ENCODE results near the gene TMEM14C. TPM values are rescaled to one million over a fixed set of nuclear protein-coding genes. Genes with fewer than 3 reads are reported as not detected.

TMEM14C gene
- polyA plus RNA-seq, 1 donor from 2014 or later, result 124 TPM

DNA sequence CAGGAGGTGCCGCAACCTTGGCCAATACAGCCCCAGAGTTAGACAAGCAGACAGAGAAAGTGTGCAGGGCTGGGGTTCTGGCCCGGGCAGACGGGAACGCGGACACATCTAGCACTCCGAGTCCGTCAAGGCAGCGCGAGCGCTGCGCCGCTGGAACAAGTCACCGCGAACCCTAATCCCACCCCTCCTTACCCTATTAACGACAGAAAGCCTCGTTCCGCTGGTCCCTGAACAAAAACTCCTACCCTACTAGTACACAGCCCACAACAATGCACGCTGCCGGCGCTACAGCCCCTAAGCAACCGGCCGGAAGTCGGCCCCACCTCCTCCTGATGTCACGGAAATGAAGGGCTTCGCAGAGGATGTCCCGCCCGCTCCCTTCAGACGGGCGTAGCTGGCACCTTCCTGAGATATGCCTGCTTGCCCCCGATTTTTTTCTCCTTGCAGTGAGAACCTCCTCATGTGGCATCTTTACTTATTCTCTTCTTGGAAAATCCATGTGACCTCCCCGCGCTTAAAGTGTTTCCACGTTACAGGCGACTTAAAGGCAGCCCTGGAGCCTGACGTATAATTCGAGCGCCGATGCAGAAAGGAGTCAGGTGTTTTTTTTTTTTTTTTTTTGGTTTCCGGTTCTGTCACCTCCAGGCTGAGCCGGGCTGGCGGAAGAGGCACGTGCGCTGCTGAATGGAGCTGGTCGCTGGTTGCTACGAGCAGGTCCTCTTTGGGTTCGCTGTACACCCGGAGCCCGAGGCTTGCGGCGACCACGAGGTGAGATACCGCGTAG is 28.4 kb upstream of the TMEM14C start, which contains the start of the genes C6orf52 and PAK1IP1:
TSS of gene C6orf52 (minus strand) at position 315 of the 784 bp plus-strand sequence. CDS start 7,066 bp downstream, outside the sequence.
TSS of gene PAK1IP1 (plus strand) at position 671 of the 784 bp plus-strand sequence. CDS start at position 685, 14 bp downstream.
- Histone ChIP-seq H3K36me3 (ENCODE audit: insufficient read depth, low read length) (no peaks in the 10 kb centered on the region), H3K9me3 (ENCODE audit: low read length) (no peaks in the 10 kb centered on the region), H3K4me3 (ENCODE audit: low read length) (peak within 1 kb of the TSS; percentile 92), H3K9me2 (ENCODE audit: insufficient read depth, low read length) (no peaks in the 10 kb centered on the region), H4K20me1 (ENCODE audit: insufficient read depth) (no peaks in the 10 kb centered on the region), H3K79me2 (replicated peaks; ENCODE audit: insufficient read depth, low read length) (peaks cover 30% of the 10 kb centered on the region), H3K27me3 (ENCODE audit: insufficient read depth, low read depth, low read length) (no peaks in the 10 kb centered on the region), H3K9ac (ENCODE audit: low read length) (peak within 1 kb of the TSS; percentile 80), H3K4me2 (ENCODE audit: low read length) (peak within 1 kb of the TSS; percentile 85), H2AFZ (ENCODE audit: low read depth, low read length) (peak within 1 kb of the TSS; percentile 70), H3K27ac (ENCODE audit: low read length) (peak within 1 kb of the TSS; percentile 92), H3F3A (ENCODE audit: insufficient read depth, low read length, poor library complexity, severe bottlenecking) (no peaks in the 10 kb centered on the region)
- no peak for TF ChIP-seq EZH2 (IDR thresholded peaks at IDR 0.05; ENCODE audit: borderline replicate concordance, insufficient read depth, low read length, poor library complexity, severe bottlenecking)
- TF ChIP-seq EP300 (conservative IDR thresholded peaks at IDR 0.05; ENCODE audit: poor library complexity, severe bottlenecking), result peak; percentile 86
- TF ChIP-seq RAD21 (conservative IDR thresholded peaks at IDR 0.05), result peak; percentile 47
- TF ChIP-seq SMC3 (conservative IDR thresholded peaks at IDR 0.05; ENCODE audit: poor library complexity), result peak; percentile 51
- TF ChIP-seq, protein P1, sequence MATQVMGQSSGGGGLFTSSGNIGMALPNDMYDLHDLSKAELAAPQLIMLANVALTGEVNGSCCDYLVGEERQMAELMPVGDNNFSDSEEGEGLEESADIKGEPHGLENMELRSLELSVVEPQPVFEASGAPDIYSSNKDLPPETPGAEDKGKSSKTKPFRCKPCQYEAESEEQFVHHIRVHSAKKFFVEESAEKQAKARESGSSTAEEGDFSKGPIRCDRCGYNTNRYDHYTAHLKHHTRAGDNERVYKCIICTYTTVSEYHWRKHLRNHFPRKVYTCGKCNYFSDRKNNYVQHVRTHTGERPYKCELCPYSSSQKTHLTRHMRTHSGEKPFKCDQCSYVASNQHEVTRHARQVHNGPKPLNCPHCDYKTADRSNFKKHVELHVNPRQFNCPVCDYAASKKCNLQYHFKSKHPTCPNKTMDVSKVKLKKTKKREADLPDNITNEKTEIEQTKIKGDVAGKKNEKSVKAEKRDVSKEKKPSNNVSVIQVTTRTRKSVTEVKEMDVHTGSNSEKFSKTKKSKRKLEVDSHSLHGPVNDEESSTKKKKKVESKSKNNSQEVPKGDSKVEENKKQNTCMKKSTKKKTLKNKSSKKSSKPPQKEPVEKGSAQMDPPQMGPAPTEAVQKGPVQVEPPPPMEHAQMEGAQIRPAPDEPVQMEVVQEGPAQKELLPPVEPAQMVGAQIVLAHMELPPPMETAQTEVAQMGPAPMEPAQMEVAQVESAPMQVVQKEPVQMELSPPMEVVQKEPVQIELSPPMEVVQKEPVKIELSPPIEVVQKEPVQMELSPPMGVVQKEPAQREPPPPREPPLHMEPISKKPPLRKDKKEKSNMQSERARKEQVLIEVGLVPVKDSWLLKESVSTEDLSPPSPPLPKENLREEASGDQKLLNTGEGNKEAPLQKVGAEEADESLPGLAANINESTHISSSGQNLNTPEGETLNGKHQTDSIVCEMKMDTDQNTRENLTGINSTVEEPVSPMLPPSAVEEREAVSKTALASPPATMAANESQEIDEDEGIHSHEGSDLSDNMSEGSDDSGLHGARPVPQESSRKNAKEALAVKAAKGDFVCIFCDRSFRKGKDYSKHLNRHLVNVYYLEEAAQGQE (IDR thresholded peaks at IDR 0.05; ENCODE audit: borderline replicate concordance), result peak; percentile 15
- TF ChIP-seq MXI1 (conservative IDR thresholded peaks at IDR 0.05; ENCODE audit: poor library complexity, severe bottlenecking), result peak; percentile 100
- TF ChIP-seq, protein P2, sequence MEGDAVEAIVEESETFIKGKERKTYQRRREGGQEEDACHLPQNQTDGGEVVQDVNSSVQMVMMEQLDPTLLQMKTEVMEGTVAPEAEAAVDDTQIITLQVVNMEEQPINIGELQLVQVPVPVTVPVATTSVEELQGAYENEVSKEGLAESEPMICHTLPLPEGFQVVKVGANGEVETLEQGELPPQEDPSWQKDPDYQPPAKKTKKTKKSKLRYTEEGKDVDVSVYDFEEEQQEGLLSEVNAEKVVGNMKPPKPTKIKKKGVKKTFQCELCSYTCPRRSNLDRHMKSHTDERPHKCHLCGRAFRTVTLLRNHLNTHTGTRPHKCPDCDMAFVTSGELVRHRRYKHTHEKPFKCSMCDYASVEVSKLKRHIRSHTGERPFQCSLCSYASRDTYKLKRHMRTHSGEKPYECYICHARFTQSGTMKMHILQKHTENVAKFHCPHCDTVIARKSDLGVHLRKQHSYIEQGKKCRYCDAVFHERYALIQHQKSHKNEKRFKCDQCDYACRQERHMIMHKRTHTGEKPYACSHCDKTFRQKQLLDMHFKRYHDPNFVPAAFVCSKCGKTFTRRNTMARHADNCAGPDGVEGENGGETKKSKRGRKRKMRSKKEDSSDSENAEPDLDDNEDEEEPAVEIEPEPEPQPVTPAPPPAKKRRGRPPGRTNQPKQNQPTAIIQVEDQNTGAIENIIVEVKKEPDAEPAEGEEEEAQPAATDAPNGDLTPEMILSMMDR (IDR thresholded peaks at IDR 0.05; ENCODE audit: poor library complexity, severe bottlenecking), result no peak
- peak; percentile 90 for TF ChIP-seq POLR2AphosphoS5 (IDR thresholded peaks at IDR 0.05)
- peak; percentile 62 for TF ChIP-seq TAF1 (IDR thresholded peaks at IDR 0.05; ENCODE audit: low read depth)

DNA sequence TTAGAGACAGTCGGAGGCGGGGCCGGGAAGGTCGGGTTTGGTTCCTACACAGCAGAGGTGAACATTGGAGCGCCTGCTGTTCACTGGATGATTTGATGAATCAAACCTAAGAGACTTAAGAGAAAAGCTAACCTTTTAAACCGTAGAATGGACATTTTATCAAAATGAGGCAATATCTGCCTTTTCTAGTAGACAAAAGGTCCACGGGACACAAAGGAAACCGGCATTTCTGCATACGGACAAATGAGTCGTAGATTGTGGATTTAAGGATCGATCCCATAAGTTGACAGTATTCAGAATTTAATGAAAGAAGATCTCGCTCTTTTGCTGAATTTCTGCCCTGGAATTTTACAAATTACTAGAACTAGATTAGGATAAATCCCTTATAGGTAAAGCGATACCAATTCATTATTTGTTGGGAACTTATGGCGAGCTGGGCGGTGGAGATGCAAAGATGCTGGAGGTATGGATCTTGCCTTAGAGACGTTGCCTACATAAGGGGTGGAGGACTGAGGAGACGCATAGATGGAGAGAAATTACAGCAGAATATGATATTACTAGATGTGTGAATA is 27.7 kb upstream of the TMEM14C start:
- no peaks in the 10 kb centered on the region for H3K36me3 ChIP-seq (ENCODE audit: insufficient read depth, low read length)
- no peaks in the 10 kb centered on the region for H4K20me1 ChIP-seq (ENCODE audit: insufficient read depth)
- H3K4me2 ChIP-seq (ENCODE audit: low read length), result peak overlapping the region; percentile 85
- H3K9me2 ChIP-seq (ENCODE audit: insufficient read depth, low read length), result no peaks in the 10 kb centered on the region
- peak overlapping the region; percentile 92 for H3K27ac ChIP-seq (ENCODE audit: low read length)
- TF ChIP-seq EZH2 (IDR thresholded peaks at IDR 0.05; ENCODE audit: borderline replicate concordance, insufficient read depth, low read length, poor library complexity, severe bottlenecking) (no peak), RAD21 (conservative IDR thresholded peaks at IDR 0.05) (no peak), MXI1 (conservative IDR thresholded peaks at IDR 0.05; ENCODE audit: poor library complexity, severe bottlenecking) (no peak), TAF1 (IDR thresholded peaks at IDR 0.05; ENCODE audit: low read depth) (no peak), POLR2AphosphoS5 (IDR thresholded peaks at IDR 0.05) (peak; percentile 34), EP300 (conservative IDR thresholded peaks at IDR 0.05; ENCODE audit: poor library complexity, severe bottlenecking) (no peak), SMC3 (conservative IDR thresholded peaks at IDR 0.05; ENCODE audit: poor library complexity) (no peak)
- TF ChIP-seq, protein P2 (IDR thresholded peaks at IDR 0.05; ENCODE audit: poor library complexity, severe bottlenecking), result no peak
- TF ChIP-seq, protein P1 (IDR thresholded peaks at IDR 0.05; ENCODE audit: borderline replicate concordance), result peak; percentile 38
- peak overlapping the region; percentile 80 for H3K9ac ChIP-seq (ENCODE audit: low read length)
- H2AFZ ChIP-seq (ENCODE audit: low read depth, low read length), result peak overlapping the region; percentile 70
- no peaks in the 10 kb centered on the region for H3K9me3 ChIP-seq (ENCODE audit: low read length)
- peak overlapping the region; percentile 92 for H3K4me3 ChIP-seq (ENCODE audit: low read length)
- H3K79me2 ChIP-seq (replicated peaks; ENCODE audit: insufficient read depth, low read length), result peaks cover 30% of the 10 kb centered on the region
- H3F3A ChIP-seq (ENCODE audit: insufficient read depth, low read length, poor library complexity, severe bottlenecking), result no peaks in the 10 kb centered on the region
- no peaks in the 10 kb centered on the region for H3K27me3 ChIP-seq (ENCODE audit: insufficient read depth, low read depth, low read length)

All from neural cell (in vitro differentiated cells).